GM21381 (cell line): ENCODE measurements around the gene FOXG1.

Experiments used
- ATAC-seq: cut with Tn5 transposase; IDR thresholded peaks from one replicate; pipeline ENCODE4 v1.9.1; 2021; ENCODE audit warnings: mild to moderate bottlenecking, moderate library complexity; ENCODE audit not compliant: unreplicated experiment

FOXG1 gene

GRCh38 chr14:28766469-28766955, at the start of gene FOXG1:
TSS of gene FOXG1 (plus strand) at chr14:28766787. CDS start at chr14:28767280, 493 bp downstream.
- ATAC-seq = no peak

- no peak for ATAC-seq
Measured at GRCh38 chr14:28719130-28719529, 47.5 kb upstream of the FOXG1 start.

GRCh38 chr14:28731358-28731757, 35.2 kb upstream of the FOXG1 start:
- ATAC-seq = no peak

- no peak for ATAC-seq
Measured at GRCh38 chr14:28742171-28742846, 24.3 kb upstream of the FOXG1 start.

- ATAC-seq = no peak
Measured at GRCh38 chr14:28744126-28744525, 22.5 kb upstream of the FOXG1 start.

- no peak for ATAC-seq
Measured at GRCh38 chr14:28745176-28745575, 21.4 kb upstream of the FOXG1 start.

GRCh38 chr14:28746247-28746646, 20.3 kb upstream of the FOXG1 start:
- no peak for ATAC-seq

- peak; percentile 62 for ATAC-seq
Measured at GRCh38 chr14:28751467-28752058, 15.0 kb upstream of the FOXG1 start.

- no peak for ATAC-seq
Measured at GRCh38 chr14:28754209-28754985, 12.2 kb upstream of the FOXG1 start.

GRCh38 chr14:28755198-28755815, 11.3 kb upstream of the FOXG1 start:
- ATAC-seq = no peak

GRCh38 chr14:28755884-28756268, 10.7 kb upstream of the FOXG1 start:
- no peak for ATAC-seq

- no peak for ATAC-seq
Measured at GRCh38 chr14:28756269-28756883, 10.2 kb upstream of the FOXG1 start.

GRCh38 chr14:28756884-28757570, 9.6 kb upstream of the FOXG1 start:
- ATAC-seq = no peak

GRCh38 chr14:28757786-28758185, 8.8 kb upstream of the FOXG1 start:
- no peak for ATAC-seq

- no peak for ATAC-seq
Measured at GRCh38 chr14:28758253-28758884, 8.2 kb upstream of the FOXG1 start.

GRCh38 chr14:28758885-28759652, 7.5 kb upstream of the FOXG1 start:
- no peak for ATAC-seq

GRCh38 chr14:28759653-28760313, 6.8 kb upstream of the FOXG1 start:
- ATAC-seq = no peak

- no peak for ATAC-seq
Measured at GRCh38 chr14:28760431-28760996, 6.1 kb upstream of the FOXG1 start.
